Breast epithelium (tissue), 3 donors: ENCODE data around the gene PET117.

Experiments used
- CTCF ChIP-seq, 3 donors: fragments of 450-650 bp; IDR thresholded peaks; one replicate each; pipeline ENCODE4 v1.5.1; 2016 to 2017; ENCODE audit warnings: antibody characterized with exemption in 3 of 3, mild to moderate bottlenecking in 3 of 3, moderate library complexity in 3 of 3
- POLR2A ChIP-seq: fragments of 450-650 bp; IDR thresholded peaks from one replicate; pipeline ENCODE4 v1.6.1; 2016; ENCODE audit warnings: antibody characterized with exemption, mild to moderate bottlenecking, moderate library complexity
- POLR2AphosphoS5 ChIP-seq, 3 donors: sonication (generic); formaldehyde crosslinking; IDR thresholded peaks; one replicate each; pipeline ENCODE4 v1.6.1; 2017; ENCODE audit warnings: antibody characterized with exemption in 3 of 3

DNA sequence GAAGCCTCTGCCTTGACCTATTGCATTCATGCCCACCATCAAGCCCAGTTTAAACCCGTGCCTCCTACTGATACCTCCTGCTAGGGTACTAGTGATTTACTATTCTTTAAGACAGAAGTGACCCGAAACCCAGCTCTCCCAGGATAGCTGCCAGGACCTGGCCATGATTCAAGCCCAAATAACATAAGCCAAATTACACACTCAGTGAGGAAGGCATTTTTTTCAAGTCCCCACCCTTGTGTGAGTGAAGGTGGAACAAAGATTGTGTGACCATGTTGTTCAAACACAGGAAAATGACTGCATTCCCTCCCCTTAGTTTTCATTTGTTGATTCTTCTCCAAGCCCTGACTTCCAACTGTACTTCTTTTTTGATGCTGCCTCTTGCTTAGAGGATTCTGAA is 3.7 kb upstream of the PET117 start:
- no peak for TF ChIP-seq CTCF (IDR thresholded peaks at IDR 0.05)
- TF ChIP-seq POLR2AphosphoS5 (IDR thresholded peaks at IDR 0.05) = no peak
- no peak for TF ChIP-seq POLR2A
